Endothelial cell of umbilical vein (primary cell): Measurements from ENCODE around the gene RPH3AL. TPM values are rescaled to one million over a fixed set of nuclear protein-coding genes. Genes with fewer than 3 reads are reported as not detected.

Experiments used
- BruUV-seq: library from RNA; stranded (reverse); fragments of 400-500 nt; replicated peaks from 2 replicates; lab custom pipeline; 2021; lab: Mats Ljungman, UMichigan
- CTCF ChIA-PET: fragments of 300-600, 350-600 bp; sonication (Branson Sonifier 250); formaldehyde crosslinking; loops from one replicate; lab custom pipeline; 2021; ENCODE audit warnings: antibody characterized with exemption, inconsistent platforms; lab: Charles Lee
- POLR2A ChIA-PET: fragments of 300-600, 350-600 bp; sonication (Branson Sonifier 250); formaldehyde crosslinking; loops from one replicate; lab custom pipeline; 2021; ENCODE audit warnings: antibody characterized with exemption, inconsistent platforms; lab: Charles Lee
- DNase-seq: peaks from one replicate; pipeline ENCODE4 v3.0.0-alpha.2; 2011; ENCODE audit warnings: low read depth, low spot score
- FAIRE-seq: peaks from 2 replicates; lab custom pipeline; 2011; peaks lifted over from hg19 to GRCh38; lab: Jason Lieb, UNC
- H2AFZ ChIP-seq: 2 replicates; pipeline ENCODE4 v1.6.0; 2012; ENCODE audit warnings: low read depth, low read length, control low read depth, inconsistent platforms
- H3K27ac ChIP-seq: 2 replicates; pipeline ENCODE4 v1.5.1; 2011; ENCODE audit warnings: low read depth, mild to moderate bottlenecking, control low read depth, low read length, moderate library complexity; ENCODE audit not compliant: insufficient read depth
- H3K27me3 ChIP-seq, 2 experiments: 2 replicates each; pipeline versions ENCODE4 v1.6.0 to v1.6.1; 2011; ENCODE audit warnings: low read length in 2 of 2, mixed read lengths in 1 of 2; ENCODE audit not compliant: control insufficient read depth in 2 of 2, insufficient read depth in 2 of 2
- H3K36me3 ChIP-seq, 2 experiments: 2 replicates in 1 of 2; 3 replicates in 1 of 2; pipeline ENCODE4 v1.5.1; 2011; ENCODE audit warnings: low read length in 2 of 2, mild to moderate bottlenecking in 1 of 2, moderate library complexity in 1 of 2; ENCODE audit not compliant: control insufficient read depth in 2 of 2, insufficient read depth in 2 of 2; ENCODE audit errors: extremely low read depth in 1 of 2
- H3K4me1 ChIP-seq: 3 replicates; pipeline ENCODE4 v1.5.1; 2011; ENCODE audit warnings: mild to moderate bottlenecking, low read length; ENCODE audit not compliant: control insufficient read depth, insufficient read depth; ENCODE audit errors: extremely low read depth
- H3K4me2 ChIP-seq: 2 replicates; pipeline ENCODE4 v1.6.1; 2011; ENCODE audit warnings: low read length, control low read depth, mixed read lengths; ENCODE audit not compliant: insufficient read depth
- H3K4me3 ChIP-seq, 3 experiments: fragments of 200-600 bp in 1 of 3; sonication (generic), shearing (Covaris generic) in 1 of 3; replicated peaks in 1 of 3; 2 replicates each; pipeline ENCODE4 v1.5.1; 2011 to 2016; ENCODE audit warnings: control low read depth in 3 of 3, low read length in 3 of 3, mild to moderate bottlenecking in 2 of 3, inconsistent platforms in 1 of 3, low read depth in 1 of 3, moderate library complexity in 1 of 3; ENCODE audit not compliant: insufficient read depth in 1 of 3
- H3K79me2 ChIP-seq: 2 replicates; pipeline ENCODE4 v1.6.0; 2012; ENCODE audit warnings: low read length, inconsistent platforms; ENCODE audit not compliant: control insufficient read depth, insufficient read depth
- H3K9ac ChIP-seq: replicated peaks from 2 replicates; pipeline ENCODE3; 2011; ENCODE audit warnings: low read length, control low read depth; ENCODE audit not compliant: insufficient read depth; ENCODE audit errors: extremely low read depth
- H3K9me1 ChIP-seq: replicated peaks from 3 replicates; pipeline ENCODE4 v1.6.0; 2011; ENCODE audit warnings: mild to moderate bottlenecking, low read length; ENCODE audit not compliant: control insufficient read depth, insufficient read depth; ENCODE audit errors: extremely low read depth
- H3K9me3 ChIP-seq: replicated peaks from 2 replicates; pipeline ENCODE4 v1.5.1; 2012; ENCODE audit warnings: low read length, inconsistent platforms; ENCODE audit not compliant: control insufficient read depth, insufficient read depth
- H4K20me1 ChIP-seq: replicated peaks from 2 replicates; pipeline ENCODE3; 2011; ENCODE audit warnings: mild to moderate bottlenecking, low read length; ENCODE audit not compliant: control insufficient read depth, insufficient read depth; ENCODE audit errors: extremely low read depth
- EZH2 ChIP-seq: IDR thresholded peaks from 2 replicates; pipeline ENCODE4 v1.6.1; 2012; ENCODE audit warnings: borderline replicate concordance, low read depth, mild to moderate bottlenecking, moderate library complexity, low read length, inconsistent platforms; ENCODE audit not compliant: severe bottlenecking
- FOS ChIP-seq: IDR thresholded peaks from 2 replicates; pipeline ENCODE4 v1.6.1; 2011; ENCODE audit warnings: mild to moderate bottlenecking, low read length, moderate library complexity, borderline replicate concordance; ENCODE audit not compliant: insufficient read depth
- GATA2 ChIP-seq: IDR thresholded peaks from 2 replicates; pipeline ENCODE4 v1.7.0; 2011; ENCODE audit warnings: low read depth, mild to moderate bottlenecking, moderate library complexity, mixed read lengths, low read length; ENCODE audit not compliant: insufficient read length, insufficient read depth
- JUN ChIP-seq: IDR thresholded peaks from 2 replicates; pipeline ENCODE4 v1.6.1; 2011; ENCODE audit warnings: borderline replicate concordance, low read depth; ENCODE audit not compliant: insufficient read length, insufficient read depth
- MYC ChIP-seq: IDR thresholded peaks from one replicate; pipeline ENCODE4 v1.6.1; 2011; ENCODE audit warnings: mild to moderate bottlenecking, low read depth, low read length
- POLR2A ChIP-seq: IDR thresholded peaks from 2 replicates; pipeline ENCODE4 v1.6.1; 2012; ENCODE audit warnings: low read depth, mild to moderate bottlenecking, control low read depth, low read length
- POLR2AphosphoS5 ChIP-seq: IDR thresholded peaks from 2 replicates; pipeline ENCODE4 v1.6.1; 2012; ENCODE audit warnings: low read depth, mild to moderate bottlenecking, control low read depth, low read length, moderate library complexity; ENCODE audit not compliant: insufficient read depth
- dilution Hi-C: fragments of 300-500 bp; cut with MboI; formaldehyde crosslinking; loops from one replicate; pipeline ENCODE4 v1.15.0; 2019; ENCODE audit warnings: low sequenced_read_pairs; ENCODE audit not compliant: extremely low pct_ligation_motif_present
- intact Hi-C: fragments of 100-400 bp; cut with micrococcal nuclease; formaldehyde crosslinking; loops from one replicate; pipeline ENCODE4 v1.10.0; 2022
- polyA plus RNA-seq, 4 experiments: library from polyadenylated mRNA; depleted of rRNA in 3 of 4; stranded (reverse) in 3 of 4; unstranded in 1 of 4; fragments of >200 nt; gene quantifications; 2 replicates each; pipeline versions ENCODE4 v1.2.1 to v1.2.3, GENCODE V29; 2011 to 2012; ENCODE audit warnings: missing spikeins in 1 of 4
- total RNA-seq: library from RNA; stranded (reverse); gene quantifications from 2 replicates; pipeline ENCODE4 v1.2.3, GENCODE V29; 2021
- TF ChIP-seq, protein P1 (sequence below), 2 donors: IDR thresholded peaks; 1 replicate in 1 of 2; 2 replicates in 1 of 2; pipeline ENCODE4 v1.5.1; 2011; ENCODE audit warnings: low read length in 2 of 2, mild to moderate bottlenecking in 2 of 2, moderate library complexity in 2 of 2, control low read depth in 1 of 2, inconsistent platforms in 1 of 2, low read depth in 1 of 2; ENCODE audit not compliant: insufficient read depth in 1 of 2; ENCODE audit errors: extremely low read depth in 1 of 2

RPH3AL gene
- total and polyA plus RNA-seq, 2 donors (not counting 3 experiments of a cell fraction or from before 2014, with no cell fraction given): 4.1 to 7.0 TPM

DNA sequence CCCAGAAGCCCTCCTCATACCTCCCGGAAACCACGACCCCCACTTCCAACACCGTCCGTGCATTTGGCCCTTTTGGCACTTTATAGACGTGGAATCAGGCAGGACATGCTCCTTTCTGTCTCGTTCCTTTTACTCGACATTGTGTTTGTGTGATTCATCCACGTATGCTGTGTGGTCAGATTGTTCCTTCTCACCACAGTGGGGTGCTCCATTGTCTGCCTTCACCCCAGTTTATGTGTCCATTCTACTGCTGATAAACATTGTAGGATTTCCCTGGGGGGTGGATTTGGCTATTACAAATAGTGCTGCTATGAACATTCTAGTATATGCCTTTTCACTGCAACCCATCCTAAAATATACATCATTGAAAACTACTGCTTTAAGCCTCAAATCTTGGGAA lies 28.9 kb upstream of the RPH3AL start:
- Histone ChIP-seq H3K36me3 (no peaks in the 10 kb centered on the region), H3K9me1 (no peaks in the 10 kb centered on the region), H3K9ac (no peak overlapping the region), H4K20me1 (no peaks in the 10 kb centered on the region), H3K27ac (no peak overlapping the region), H3K79me2 (no peaks in the 10 kb centered on the region), H3K27me3 (peaks cover 0 to 2% of the 10 kb centered on the region in 2 experiments), H2AFZ (no peak overlapping the region), H3K9me3 (no peaks in the 10 kb centered on the region), H3K4me2 (no peak overlapping the region), H3K4me1 (peaks cover 5% of the 10 kb centered on the region), H3K4me3 (no peak overlapping the region)
- no peak for DNase-seq
- ChIA-PET POLR2A (no interaction called here), CTCF (no interaction called here)
- TF ChIP-seq FOS (no peak), MYC (no peak)
- dilution Hi-C loops (no loop called here), intact Hi-C loops (no loop called here)
- FAIRE-seq: no peak
- no TSS peak for BruUV-seq

DNA sequence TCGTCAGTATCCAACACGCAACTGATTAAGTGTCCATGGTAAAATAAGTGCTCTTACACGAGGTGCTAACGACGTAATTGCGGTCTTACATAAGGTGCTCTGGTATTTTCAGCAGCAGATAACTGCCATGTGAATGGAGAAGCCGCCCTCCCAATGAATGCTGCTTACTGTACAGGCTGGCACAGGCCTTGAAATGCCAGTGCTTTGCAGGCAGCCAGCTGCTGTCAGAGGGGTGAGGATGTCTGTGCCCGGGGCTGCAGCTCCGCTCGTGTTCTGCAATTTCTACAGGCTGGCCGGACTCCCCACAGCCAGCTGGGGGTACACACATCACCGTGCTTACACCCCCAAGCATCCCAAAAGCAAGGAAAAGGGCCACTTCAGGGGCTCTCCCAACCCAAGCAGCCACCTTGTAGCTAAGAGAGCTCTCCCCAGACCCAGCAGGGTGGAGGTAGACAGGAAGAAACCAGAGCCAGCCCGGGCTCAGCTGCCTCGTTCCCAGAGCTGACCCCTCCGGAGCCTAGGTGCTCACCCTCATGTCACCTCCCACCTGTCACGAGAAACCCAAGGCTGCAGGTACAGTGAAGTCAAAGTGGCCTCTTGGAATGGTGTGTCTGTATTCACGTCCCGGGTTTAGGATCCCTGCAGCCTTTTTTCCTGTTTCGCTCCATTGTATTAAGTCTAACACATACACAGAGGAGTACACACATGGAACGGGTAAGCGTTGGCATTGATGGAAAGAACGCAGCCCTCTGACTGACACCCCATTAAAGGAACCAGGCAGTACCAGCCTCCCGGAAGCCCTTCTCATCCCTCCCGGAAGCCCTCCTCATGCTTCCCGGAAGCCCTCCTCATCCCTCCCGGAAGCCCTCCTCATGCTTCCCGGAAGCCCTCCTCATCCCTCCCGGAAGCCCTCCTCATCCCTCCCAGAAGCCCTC lies 27.2 kb upstream of the RPH3AL start:
- FAIRE-seq (no peak), DNase-seq (no peak)
- Histone ChIP-seq H3K9ac (no peak overlapping the region), H3K9me3 (no peaks in the 10 kb centered on the region), H2AFZ (no peak overlapping the region), H3K79me2 (no peaks in the 10 kb centered on the region), H3K4me3 (no peak overlapping the region), H3K27me3 (peaks cover 0 to 5% of the 10 kb centered on the region in 2 experiments), H3K4me1 (no peaks in the 10 kb centered on the region), H3K9me1 (no peaks in the 10 kb centered on the region), H4K20me1 (no peaks in the 10 kb centered on the region), H3K27ac (no peak overlapping the region), H3K36me3 (no peaks in the 10 kb centered on the region), H3K4me2 (no peak overlapping the region)
- BruUV-seq: no TSS peak
- intact Hi-C loops (no loop called here), dilution Hi-C loops (no loop called here)
- TF ChIP-seq GATA2: no peak
- TF ChIP-seq POLR2A: no peak
- no peak for TF ChIP-seq EZH2
- TF ChIP-seq JUN: no peak
- no peak for TF ChIP-seq POLR2AphosphoS5
- TF ChIP-seq, protein P1, sequence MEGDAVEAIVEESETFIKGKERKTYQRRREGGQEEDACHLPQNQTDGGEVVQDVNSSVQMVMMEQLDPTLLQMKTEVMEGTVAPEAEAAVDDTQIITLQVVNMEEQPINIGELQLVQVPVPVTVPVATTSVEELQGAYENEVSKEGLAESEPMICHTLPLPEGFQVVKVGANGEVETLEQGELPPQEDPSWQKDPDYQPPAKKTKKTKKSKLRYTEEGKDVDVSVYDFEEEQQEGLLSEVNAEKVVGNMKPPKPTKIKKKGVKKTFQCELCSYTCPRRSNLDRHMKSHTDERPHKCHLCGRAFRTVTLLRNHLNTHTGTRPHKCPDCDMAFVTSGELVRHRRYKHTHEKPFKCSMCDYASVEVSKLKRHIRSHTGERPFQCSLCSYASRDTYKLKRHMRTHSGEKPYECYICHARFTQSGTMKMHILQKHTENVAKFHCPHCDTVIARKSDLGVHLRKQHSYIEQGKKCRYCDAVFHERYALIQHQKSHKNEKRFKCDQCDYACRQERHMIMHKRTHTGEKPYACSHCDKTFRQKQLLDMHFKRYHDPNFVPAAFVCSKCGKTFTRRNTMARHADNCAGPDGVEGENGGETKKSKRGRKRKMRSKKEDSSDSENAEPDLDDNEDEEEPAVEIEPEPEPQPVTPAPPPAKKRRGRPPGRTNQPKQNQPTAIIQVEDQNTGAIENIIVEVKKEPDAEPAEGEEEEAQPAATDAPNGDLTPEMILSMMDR (IDR thresholded peaks at IDR 0.05; ENCODE audit: extremely low read depth in 1 of 2, insufficient read depth in 1 of 2, low read depth in 1 of 2, low read length in 2 of 2): no peak
- no peak for TF ChIP-seq MYC
- ChIA-PET POLR2A (no interaction called here), CTCF (no interaction called here)
